Natural killer cell treated with Interleukin-12 subunit alpha and Interleukin-12 subunit beta and Interleukin-15 and Interleukin-18, amount 100 ng/mL, for 72 hours (primary cell): ENCODE results near the gene RBM20. TPM values are rescaled to one million over a fixed set of nuclear protein-coding genes. Genes with fewer than 3 reads are reported as not detected.
A peak's percentile ranks its signal among the peaks of the same experiment; 100 is the strongest.

Source experiments
- ATAC-seq, 2 donors: fragments of 150-1000 bp; cut with Tn5 transposase in 1 of 2; sonication (Bioruptor Pico), chemical (Tn5 transposase) in 1 of 2; 2 replicates each; pipeline ENCODE4 v1.10.0; 2021
- DNase-seq: peaks from one replicate; pipeline ENCODE4 v3.0.0; 2022; ENCODE audit warnings: low spot score
- H3K27ac Mint-ChIP-seq, 2 donors: 1 replicate in 1 of 2; 2 replicates in 1 of 2; pipeline ENCODE4 v1.8.0; 2022; ENCODE audit warnings: mixed read lengths in 2 of 2, mild to moderate bottlenecking in 1 of 2, moderate library complexity in 1 of 2
- H3K27me3 Mint-ChIP-seq, 2 donors: 1 replicate in 1 of 2; 2 replicates in 1 of 2; pipeline ENCODE4 v1.8.0; 2022; ENCODE audit warnings: mixed read lengths in 2 of 2
- H3K36me3 Mint-ChIP-seq: one replicate; pipeline ENCODE4 v1.8.0; 2022; ENCODE audit warnings: mixed read lengths
- H3K4me1 Mint-ChIP-seq, 2 donors: 1 replicate in 1 of 2; 2 replicates in 1 of 2; pipeline ENCODE4 v1.8.0; 2022; ENCODE audit warnings: low read depth in 2 of 2, mixed read lengths in 2 of 2, mild to moderate bottlenecking in 1 of 2
- H3K4me3 Mint-ChIP-seq: one replicate; pipeline ENCODE4 v1.8.0; 2022; ENCODE audit warnings: mixed read lengths
- H3K9me3 Mint-ChIP-seq: 2 replicates; pipeline ENCODE4 v1.8.0; 2022; ENCODE audit warnings: mixed read lengths
- total RNA-seq, 2 donors: library from RNA; stranded (reverse); gene quantifications; one replicate each; pipeline ENCODE4 v1.2.3, GENCODE V29; 2022

RBM20 gene
- total RNA-seq, 2 donors from 2014 or later = not detected

DNA sequence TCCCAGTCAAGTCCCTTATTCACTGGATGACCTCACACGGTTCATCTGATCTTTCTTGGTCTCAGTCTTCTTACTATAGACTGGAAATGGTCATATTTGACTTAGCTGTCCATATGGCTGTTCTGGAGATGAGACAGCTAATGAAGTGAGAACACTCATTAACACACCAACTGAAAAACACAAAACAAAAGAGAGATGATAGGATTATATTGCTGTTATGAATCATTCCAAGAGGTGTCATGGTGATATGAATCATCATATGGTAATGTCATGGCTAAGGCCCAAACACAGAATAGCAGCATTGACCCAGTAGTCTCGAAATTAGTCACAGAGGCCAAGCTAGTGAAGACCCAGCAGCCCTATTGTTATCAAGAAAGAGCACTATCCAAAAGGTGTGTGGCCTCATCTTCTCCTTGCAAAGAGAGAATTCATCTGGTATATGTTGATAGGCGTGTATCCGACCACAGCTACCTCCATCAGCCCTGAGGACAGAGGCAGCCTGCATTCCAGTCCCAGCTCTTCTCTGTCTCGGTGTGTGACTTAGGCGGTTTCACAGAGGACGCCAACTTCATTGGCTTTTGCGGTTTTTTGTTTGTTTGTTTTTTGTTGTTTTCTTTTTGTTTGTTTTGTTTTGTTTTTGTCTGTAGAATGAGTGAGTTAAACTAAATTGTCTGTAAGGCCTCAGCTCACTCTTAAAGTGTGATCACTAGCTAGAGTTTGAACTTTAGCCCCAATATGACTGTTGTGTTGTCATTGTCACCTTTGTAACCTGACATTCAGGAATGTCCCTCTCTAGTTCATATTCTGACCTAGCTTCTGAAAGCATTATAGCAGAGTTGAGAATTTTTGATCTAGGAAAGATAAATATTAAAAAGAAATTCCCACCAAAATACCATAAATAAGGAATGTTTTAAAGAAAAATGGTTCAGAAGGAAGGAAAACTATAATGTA is 130.2 kb downstream of the RBM20 start:
- Mint-ChIP-seq H3K9me3 (no peaks in the 10 kb centered on the region), H3K27me3 (peaks cover 7 to 11% of the 10 kb centered on the region in 2 donors), H3K36me3 (no peaks in the 10 kb centered on the region), H3K27ac (peak overlapping the region; percentile 34 to 75), H3K4me1 (peaks cover 17 to 21% of the 10 kb centered on the region in 2 donors), H3K4me3 (peak overlapping the region; percentile 68)
- ATAC-seq (peak; percentile 95 to 96), DNase-seq (peak; percentile 65)

DNA sequence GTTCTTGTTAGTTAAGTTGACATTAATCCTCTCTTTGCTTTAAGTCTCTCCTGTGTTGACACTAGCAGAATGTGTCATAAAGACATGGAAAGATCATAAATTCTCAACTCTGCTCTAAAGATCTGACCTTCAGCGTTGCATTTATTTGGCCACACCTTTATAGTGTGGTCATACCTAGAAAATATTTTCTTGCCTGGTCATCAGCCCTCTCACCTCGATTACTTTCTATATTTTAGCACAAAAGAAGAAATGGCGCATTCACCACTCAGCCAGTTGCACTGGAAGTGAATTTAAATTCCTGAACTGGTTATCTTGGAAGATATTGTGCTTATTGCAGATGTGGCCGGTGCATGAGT is 130.9 kb downstream of the RBM20 start:
- H3K9me3 Mint-ChIP-seq = no peaks in the 10 kb centered on the region
- DNase-seq (no peak), ATAC-seq (no peak)
- H3K4me1 Mint-ChIP-seq = peaks cover 17 to 21% of the 10 kb centered on the region in 2 donors
- peaks cover 7 to 11% of the 10 kb centered on the region in 2 donors for H3K27me3 Mint-ChIP-seq
- peak overlapping the region; percentile 34 to 75 for H3K27ac Mint-ChIP-seq
- no peaks in the 10 kb centered on the region for H3K36me3 Mint-ChIP-seq
- H3K4me3 Mint-ChIP-seq = peak overlapping the region; percentile 68

- no peaks in the 10 kb centered on the region for H3K36me3 Mint-ChIP-seq
- H3K4me1 Mint-ChIP-seq = peaks cover 17 to 21% of the 10 kb centered on the region in 2 donors
- DNase-seq (no peak), ATAC-seq (no peak)
- H3K9me3 Mint-ChIP-seq = no peaks in the 10 kb centered on the region
- H3K27ac Mint-ChIP-seq = peak overlapping the region; percentile 34 to 75
- H3K4me3 Mint-ChIP-seq = peak overlapping the region; percentile 68
- peaks cover 7 to 11% of the 10 kb centered on the region in 2 donors for H3K27me3 Mint-ChIP-seq
Measured at GRCh38 chr10:110775406-110775805, 131.3 kb downstream of the RBM20 start.

DNA sequence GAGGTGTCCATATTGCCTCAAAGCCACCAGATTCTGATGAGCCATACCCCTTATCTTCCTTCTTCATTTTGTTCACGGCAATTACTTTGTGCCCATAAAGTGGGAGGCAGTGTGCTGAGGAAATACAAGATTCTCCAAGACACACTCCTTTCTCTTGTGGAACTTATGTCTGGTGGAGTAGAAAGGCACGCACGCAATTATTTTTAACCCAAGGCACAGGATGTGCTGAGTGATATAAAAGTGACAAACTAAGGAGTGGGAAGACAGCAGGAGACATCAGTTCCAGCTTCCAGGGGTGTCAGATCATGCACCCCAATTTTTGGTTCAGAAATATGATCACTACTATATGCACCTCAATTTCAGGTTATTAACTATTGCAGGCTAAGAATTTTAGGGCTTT is 132.9 kb downstream of the RBM20 start:
- Mint-ChIP-seq H3K4me3 (no peak overlapping the region), H3K4me1 (peaks cover 17 to 21% of the 10 kb centered on the region in 2 donors), H3K27me3 (peaks cover 7 to 12% of the 10 kb centered on the region in 2 donors), H3K36me3 (no peaks in the 10 kb centered on the region), H3K9me3 (no peaks in the 10 kb centered on the region), H3K27ac (no peak overlapping the region)
- DNase-seq = no peak
- no peak for ATAC-seq

DNA sequence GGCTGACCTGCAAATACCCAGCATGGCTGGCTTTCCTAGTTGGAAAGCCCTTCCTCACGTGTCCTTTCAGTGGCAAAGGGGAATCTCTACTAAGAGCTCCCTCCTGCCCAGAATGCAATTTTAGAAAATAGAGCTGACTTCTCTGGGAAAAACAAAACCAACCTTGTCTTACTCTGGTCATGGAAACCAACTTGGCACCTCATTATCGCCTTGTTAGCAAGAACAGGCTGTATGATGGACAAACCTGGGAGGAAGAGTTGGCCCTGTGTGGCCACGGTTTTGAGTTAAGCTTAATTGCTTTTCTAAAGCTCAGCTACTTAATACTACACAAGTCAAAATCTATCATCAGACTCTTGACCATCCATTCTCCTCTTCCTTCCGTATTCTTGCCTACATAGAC is 133.5 kb downstream of the RBM20 start:
- ATAC-seq (no peak), DNase-seq (no peak)
- H3K27ac Mint-ChIP-seq = no peak overlapping the region
- no peak overlapping the region for H3K4me3 Mint-ChIP-seq
- peaks cover 17 to 21% of the 10 kb centered on the region in 2 donors for H3K4me1 Mint-ChIP-seq
- H3K36me3 Mint-ChIP-seq = no peaks in the 10 kb centered on the region
- peaks cover 7 to 12% of the 10 kb centered on the region in 2 donors for H3K27me3 Mint-ChIP-seq
- no peaks in the 10 kb centered on the region for H3K9me3 Mint-ChIP-seq

- Mint-ChIP-seq H3K27ac (no peak overlapping the region), H3K4me1 (peaks cover 17 to 21% of the 10 kb centered on the region in 2 donors), H3K4me3 (no peak overlapping the region), H3K27me3 (peaks cover 7 to 12% of the 10 kb centered on the region in 2 donors), H3K36me3 (no peaks in the 10 kb centered on the region), H3K9me3 (no peaks in the 10 kb centered on the region)
- no peak for DNase-seq
- ATAC-seq = no peak
Measured at GRCh38 chr10:110778211-110778610, 134.1 kb downstream of the RBM20 start.

GRCh38 chr10:110779489-110779888 is 135.4 kb downstream of the RBM20 start:
- Mint-ChIP-seq H3K36me3 (no peaks in the 10 kb centered on the region), H3K27me3 (peaks cover 7 to 12% of the 10 kb centered on the region in 2 donors), H3K4me1 (peaks cover 10 to 12% of the 10 kb centered on the region in 2 donors), H3K4me3 (no peak overlapping the region), H3K9me3 (no peaks in the 10 kb centered on the region), H3K27ac (no peak overlapping the region)
- ATAC-seq (no peak), DNase-seq (no peak)

DNA sequence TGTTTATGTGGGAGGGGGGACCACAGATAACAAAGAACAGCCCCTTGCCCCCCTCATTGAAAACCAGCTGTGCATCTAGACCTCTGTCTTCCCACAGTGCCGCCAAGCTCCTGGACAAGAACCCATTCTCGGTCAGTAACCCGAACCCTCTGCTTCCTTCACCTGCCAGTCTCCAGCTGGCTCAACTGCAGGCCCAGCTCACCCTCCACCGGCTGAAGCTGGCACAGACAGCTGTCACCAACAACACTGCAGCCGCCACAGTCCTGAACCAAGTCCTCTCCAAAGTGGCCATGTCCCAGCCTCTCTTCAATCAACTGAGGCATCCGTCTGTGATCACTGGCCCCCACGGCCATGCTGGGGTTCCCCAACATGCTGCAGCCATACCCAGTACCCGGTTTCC is 136.6 kb downstream of the RBM20 start:
- ATAC-seq (no peak), DNase-seq (no peak)
- Mint-ChIP-seq H3K27me3 (peaks cover 7 to 12% of the 10 kb centered on the region in 2 donors), H3K27ac (no peak overlapping the region), H3K36me3 (no peaks in the 10 kb centered on the region), H3K9me3 (no peaks in the 10 kb centered on the region), H3K4me1 (no peaks in the 10 kb centered on the region), H3K4me3 (no peak overlapping the region)

DNA sequence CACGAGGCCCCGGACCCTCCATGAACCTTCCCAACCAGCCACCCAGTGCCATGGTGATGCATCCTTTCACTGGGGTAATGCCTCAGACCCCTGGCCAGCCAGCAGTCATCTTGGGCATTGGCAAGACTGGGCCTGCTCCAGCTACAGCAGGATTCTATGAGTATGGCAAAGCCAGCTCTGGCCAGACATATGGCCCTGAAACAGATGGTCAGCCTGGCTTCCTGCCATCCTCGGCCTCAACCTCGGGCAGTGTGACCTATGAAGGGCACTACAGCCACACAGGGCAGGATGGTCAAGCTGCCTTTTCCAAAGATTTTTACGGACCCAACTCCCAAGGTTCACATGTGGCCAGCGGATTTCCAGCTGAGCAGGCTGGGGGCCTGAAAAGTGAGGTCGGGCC is 137.0 kb downstream of the RBM20 start:
- peaks cover 7 to 15% of the 10 kb centered on the region in 2 donors for H3K27me3 Mint-ChIP-seq
- no peaks in the 10 kb centered on the region for H3K4me1 Mint-ChIP-seq
- no peak overlapping the region for H3K4me3 Mint-ChIP-seq
- no peaks in the 10 kb centered on the region for H3K9me3 Mint-ChIP-seq
- no peak for DNase-seq
- H3K27ac Mint-ChIP-seq = no peak overlapping the region
- no peaks in the 10 kb centered on the region for H3K36me3 Mint-ChIP-seq
- no peak for ATAC-seq

- Mint-ChIP-seq H3K36me3 (no peaks in the 10 kb centered on the region), H3K27ac (no peak overlapping the region), H3K27me3 (peaks cover 7 to 18% of the 10 kb centered on the region in 2 donors), H3K4me3 (no peak overlapping the region), H3K4me1 (no peaks in the 10 kb centered on the region), H3K9me3 (no peaks in the 10 kb centered on the region)
- ATAC-seq (no peak), DNase-seq (no peak)
Measured at GRCh38 chr10:110782616-110783015, 138.5 kb downstream of the RBM20 start.

DNA sequence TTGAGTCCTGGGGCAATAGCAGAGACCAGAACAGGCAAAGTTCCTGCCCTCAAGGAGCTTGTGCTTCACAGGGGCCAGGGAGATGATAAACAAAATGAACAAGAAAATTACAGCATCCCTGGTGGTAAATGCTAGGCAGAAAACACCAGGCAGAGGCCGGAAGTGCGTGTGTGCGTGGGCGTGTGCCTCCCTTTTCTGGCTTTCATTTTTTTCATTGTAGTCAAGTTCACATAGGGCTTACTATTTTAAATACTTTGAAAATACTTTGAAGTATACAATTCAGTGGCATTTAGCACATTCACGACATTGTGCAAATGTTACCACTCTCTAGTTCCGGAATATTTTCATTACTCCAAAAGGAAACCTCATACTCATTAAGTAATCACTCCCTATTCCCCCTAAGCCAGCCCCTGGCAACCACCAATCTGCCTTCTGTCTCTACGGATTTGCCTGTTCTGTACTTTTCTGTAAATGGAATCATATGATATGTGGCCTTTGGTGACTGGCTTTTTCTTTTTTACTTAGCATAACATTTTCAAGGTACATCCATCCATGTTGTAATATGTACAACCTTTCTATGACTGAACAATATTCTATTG is 139.5 kb downstream of the RBM20 start:
- Mint-ChIP-seq H3K4me3 (no peak overlapping the region), H3K9me3 (no peaks in the 10 kb centered on the region), H3K27me3 (peaks cover 1 to 13% of the 10 kb centered on the region in 2 donors), H3K27ac (no peak overlapping the region), H3K4me1 (no peaks in the 10 kb centered on the region), H3K36me3 (no peaks in the 10 kb centered on the region)
- no peak for ATAC-seq
- DNase-seq = no peak

DNA sequence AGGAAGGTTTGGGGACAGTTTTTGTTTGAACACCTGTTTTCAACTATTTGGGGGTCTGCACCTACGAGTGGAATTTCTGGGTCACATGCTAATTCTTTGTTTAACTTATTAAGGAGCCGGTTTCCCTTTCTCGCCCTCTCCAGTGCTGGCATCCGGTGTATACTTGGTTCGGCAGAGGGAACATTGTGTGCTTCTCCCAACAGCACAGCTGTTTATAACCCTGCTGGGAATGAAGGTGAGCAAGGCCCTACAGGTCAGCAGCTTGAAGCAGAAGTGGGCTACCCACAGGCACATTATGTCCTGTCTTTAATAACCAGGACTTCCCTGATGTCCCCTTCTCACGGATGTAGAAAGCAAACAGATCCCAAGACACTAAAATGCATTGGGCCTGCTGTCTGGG is 140.1 kb downstream of the RBM20 start:
- Mint-ChIP-seq H3K27ac (no peak overlapping the region), H3K4me3 (no peak overlapping the region), H3K36me3 (no peaks in the 10 kb centered on the region), H3K4me1 (no peaks in the 10 kb centered on the region), H3K9me3 (no peaks in the 10 kb centered on the region), H3K27me3 (peaks cover 0 to 12% of the 10 kb centered on the region in 2 donors)
- DNase-seq (no peak), ATAC-seq (no peak)

DNA sequence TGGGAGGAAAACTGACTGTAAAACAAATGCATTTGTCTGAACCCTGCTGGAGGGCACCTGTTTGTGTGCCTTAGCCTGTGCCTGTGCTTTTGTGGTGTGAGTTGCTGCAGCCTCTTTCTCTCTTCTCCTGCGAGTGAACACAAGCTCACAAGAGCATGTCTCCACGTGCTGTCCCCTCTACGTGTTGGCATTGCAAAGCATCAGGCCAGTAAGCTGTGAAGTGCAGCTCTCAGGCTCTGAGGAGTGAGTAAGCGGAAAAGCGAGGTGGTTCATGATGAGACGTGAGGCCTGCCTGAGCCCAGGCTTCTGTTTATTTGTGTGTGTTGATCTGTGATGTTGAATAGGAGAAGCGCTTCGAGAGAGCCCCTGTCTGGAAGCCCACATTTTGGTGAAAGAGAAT is 142.0 kb downstream of the RBM20 start:
- H3K4me1 Mint-ChIP-seq = no peaks in the 10 kb centered on the region
- no peaks in the 10 kb centered on the region for H3K36me3 Mint-ChIP-seq
- H3K27me3 Mint-ChIP-seq = peaks cover 0 to 8% of the 10 kb centered on the region in 2 donors
- no peak overlapping the region for H3K4me3 Mint-ChIP-seq
- peak overlapping the region; percentile 1 to 9 for H3K27ac Mint-ChIP-seq
- no peak for DNase-seq
- no peaks in the 10 kb centered on the region for H3K9me3 Mint-ChIP-seq
- ATAC-seq = no peak
